ENCODE measurements around the gene CAPN10.

- TF ChIP-seq POLR2AphosphoS5 (IDR thresholded peaks at IDR 0.05; ENCODE audit: borderline replicate concordance, low read depth, low read length) (no peak), EZH2 (IDR thresholded peaks at IDR 0.05) (no peak)
Measured at GRCh38 chr2:240604291-240604938, 17.9 kb downstream of the CAPN10 start.
